Peyer's patch (tissue), 4 donors: ENCODE results near the gene CPXM2. TPM values are rescaled to one million over a fixed set of nuclear protein-coding genes. Genes with fewer than 3 reads are reported as not detected.

ENCODE experiments used
- DNase-seq, 3 donors: peaks; one replicate each; pipeline ENCODE4 v3.0.0-alpha.2; 2017 to 2019
- H3K27ac ChIP-seq, 4 donors: fragments of 200-600 bp; sonication (generic); one replicate each; pipeline ENCODE4 v1.5.1; 2016 to 2019
- H3K27me3 ChIP-seq, 2 donors: fragments of 200-600 bp; sonication (generic); one replicate each; pipeline ENCODE4 v1.5.1; 2019
- H3K36me3 ChIP-seq, 3 donors: fragments of 200-600 bp; sonication (generic); one replicate each; pipeline ENCODE4 v1.5.1; 2016 to 2019
- H3K4me1 ChIP-seq, 4 donors: fragments of 200-600 bp; sonication (generic); one replicate each; pipeline ENCODE4 v1.5.1; 2016 to 2019
- H3K4me3 ChIP-seq, 4 donors: fragments of 200-600 bp; sonication (generic); 1 replicate in 3 of 4; 2 replicates in 1 of 4; pipeline ENCODE4 v1.5.1; 2016 to 2019; ENCODE audit warnings: mild to moderate bottlenecking in 1 of 4
- H3K9me3 ChIP-seq, 4 donors: fragments of 200-600 bp; sonication (generic); one replicate each; pipeline ENCODE4 v1.5.1; 2016 to 2019; ENCODE audit warnings: mild to moderate bottlenecking in 1 of 4
- POLR2A ChIP-seq, 2 donors: fragments of 450-650 bp; IDR thresholded peaks; one replicate each; pipeline ENCODE4 v1.5.1; 2017; ENCODE audit warnings: antibody characterized with exemption in 2 of 2, mild to moderate bottlenecking in 2 of 2, moderate library complexity in 2 of 2
- total RNA-seq, 4 donors: library from RNA; depleted of rRNA; stranded (reverse); fragments of >200 nt; gene quantifications; one replicate each; pipeline ENCODE4 v1.1.0, GENCODE V29; 2016
- TF ChIP-seq, protein P1 (sequence below), 6 experiments: fragments of 450-650 bp in 4 of 6; fragments of 200-600 bp in 2 of 6; sonication (generic) in 1 of 6; IDR thresholded peaks; one replicate each; pipeline ENCODE4 v1.5.1; 2017 to 2019; ENCODE audit warnings: antibody characterized with exemption in 6 of 6, mild to moderate bottlenecking in 3 of 6, moderate library complexity in 1 of 6

The CPXM2 gene
- total RNA-seq, 4 donors from 2014 or later = 5.6 to 18.2 (median 7.7) TPM

DNA sequence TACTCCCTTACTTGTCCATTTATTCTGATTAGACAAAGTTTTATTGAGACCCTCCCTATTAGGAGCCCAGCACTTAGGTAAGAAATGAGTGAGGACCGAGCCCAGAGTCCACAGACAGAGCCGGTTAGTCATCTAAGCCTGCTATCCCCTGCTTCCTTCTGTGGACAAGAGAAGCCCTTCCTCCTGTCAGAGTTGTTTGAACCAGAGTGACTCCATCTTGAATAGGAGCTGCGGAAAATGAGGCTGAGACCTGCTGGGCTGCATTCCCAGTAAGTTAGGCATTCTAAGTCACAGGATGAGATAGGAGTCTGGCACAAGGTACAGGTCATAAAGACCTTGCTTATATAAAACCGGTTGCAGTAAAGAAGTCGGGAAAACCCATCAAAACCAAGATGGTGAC, 109.1 kb downstream of the CPXM2 start:
- no peaks in the 10 kb centered on the region for H3K27me3 ChIP-seq
- no peaks in the 10 kb centered on the region for H3K4me1 ChIP-seq
- no peak overlapping the region for H3K27ac ChIP-seq
- no peak overlapping the region for H3K4me3 ChIP-seq
- H3K36me3 ChIP-seq = no peaks in the 10 kb centered on the region
- no peak for TF ChIP-seq POLR2A (IDR thresholded peaks at IDR 0.05)
- TF ChIP-seq, protein P1, sequence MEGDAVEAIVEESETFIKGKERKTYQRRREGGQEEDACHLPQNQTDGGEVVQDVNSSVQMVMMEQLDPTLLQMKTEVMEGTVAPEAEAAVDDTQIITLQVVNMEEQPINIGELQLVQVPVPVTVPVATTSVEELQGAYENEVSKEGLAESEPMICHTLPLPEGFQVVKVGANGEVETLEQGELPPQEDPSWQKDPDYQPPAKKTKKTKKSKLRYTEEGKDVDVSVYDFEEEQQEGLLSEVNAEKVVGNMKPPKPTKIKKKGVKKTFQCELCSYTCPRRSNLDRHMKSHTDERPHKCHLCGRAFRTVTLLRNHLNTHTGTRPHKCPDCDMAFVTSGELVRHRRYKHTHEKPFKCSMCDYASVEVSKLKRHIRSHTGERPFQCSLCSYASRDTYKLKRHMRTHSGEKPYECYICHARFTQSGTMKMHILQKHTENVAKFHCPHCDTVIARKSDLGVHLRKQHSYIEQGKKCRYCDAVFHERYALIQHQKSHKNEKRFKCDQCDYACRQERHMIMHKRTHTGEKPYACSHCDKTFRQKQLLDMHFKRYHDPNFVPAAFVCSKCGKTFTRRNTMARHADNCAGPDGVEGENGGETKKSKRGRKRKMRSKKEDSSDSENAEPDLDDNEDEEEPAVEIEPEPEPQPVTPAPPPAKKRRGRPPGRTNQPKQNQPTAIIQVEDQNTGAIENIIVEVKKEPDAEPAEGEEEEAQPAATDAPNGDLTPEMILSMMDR (IDR thresholded peaks at IDR 0.05) = no peak
- no peaks in the 10 kb centered on the region for H3K9me3 ChIP-seq
- DNase-seq = no peak

DNA sequence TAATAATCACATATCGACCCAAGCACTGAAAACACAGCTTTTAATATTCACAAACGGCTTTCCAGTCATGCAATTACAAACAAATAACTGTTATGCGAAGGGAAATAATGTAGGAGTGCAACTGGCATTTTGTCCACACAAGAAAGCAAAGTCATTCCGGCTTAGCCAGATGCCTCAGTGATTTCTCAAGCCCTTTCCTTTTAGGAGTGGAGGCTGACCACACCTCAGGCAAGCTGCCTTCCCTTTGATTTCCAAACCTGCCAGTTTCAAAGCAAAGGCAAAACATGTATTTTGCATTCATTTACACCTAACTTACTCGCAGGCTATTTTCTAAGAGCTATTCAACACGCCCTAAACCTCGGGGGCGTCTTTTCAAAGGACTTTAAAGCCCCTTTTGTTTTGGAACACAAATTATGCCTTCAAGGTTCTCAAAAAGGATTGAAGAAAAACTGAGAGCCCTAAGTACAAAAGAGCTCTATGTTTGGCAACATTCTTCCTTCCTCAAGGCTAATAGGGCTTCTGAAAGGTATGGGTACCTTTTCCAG, 109.6 kb downstream of the CPXM2 start:
- Histone ChIP-seq H3K4me3 (no peak overlapping the region), H3K27me3 (no peaks in the 10 kb centered on the region), H3K9me3 (no peaks in the 10 kb centered on the region), H3K27ac (no peak overlapping the region), H3K4me1 (no peaks in the 10 kb centered on the region), H3K36me3 (no peaks in the 10 kb centered on the region)
- TF ChIP-seq, protein P1 (IDR thresholded peaks at IDR 0.05) = no peak
- TF ChIP-seq POLR2A (IDR thresholded peaks at IDR 0.05) = no peak
- no peak for DNase-seq

DNA sequence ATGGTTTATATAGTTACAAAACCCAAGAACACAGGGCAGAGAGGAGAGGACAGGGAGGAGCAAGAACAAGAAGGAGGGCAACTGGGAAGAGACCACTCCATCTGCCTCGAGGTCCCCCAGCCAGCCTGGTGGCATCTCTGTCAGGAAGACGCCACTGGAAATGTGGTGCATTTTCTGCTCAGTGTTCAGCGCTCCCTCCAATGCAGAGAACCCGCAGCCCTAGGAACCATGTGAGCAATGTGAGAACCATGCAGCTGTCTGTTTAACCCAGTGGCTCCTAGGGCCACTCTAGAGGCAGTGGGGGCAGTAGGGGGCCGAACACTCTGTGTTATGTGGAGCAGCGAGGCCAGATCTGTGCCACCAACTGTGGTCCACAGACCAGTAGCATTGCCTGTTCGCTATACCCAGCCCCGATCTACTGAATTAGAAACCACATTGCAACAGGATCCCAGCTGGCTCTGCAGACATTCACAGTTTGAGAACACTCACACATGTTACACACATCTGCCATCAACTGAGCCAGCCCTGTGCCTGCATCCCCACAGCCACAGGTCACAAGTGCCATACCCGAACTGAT, 110.2 kb downstream of the CPXM2 start:
- TF ChIP-seq, protein P1 (IDR thresholded peaks at IDR 0.05) = no peak
- TF ChIP-seq POLR2A (IDR thresholded peaks at IDR 0.05) = no peak
- Histone ChIP-seq H3K4me3 (no peak overlapping the region), H3K36me3 (no peaks in the 10 kb centered on the region), H3K9me3 (no peaks in the 10 kb centered on the region), H3K4me1 (no peaks in the 10 kb centered on the region), H3K27ac (no peak overlapping the region), H3K27me3 (no peaks in the 10 kb centered on the region)
- no peak for DNase-seq

DNA sequence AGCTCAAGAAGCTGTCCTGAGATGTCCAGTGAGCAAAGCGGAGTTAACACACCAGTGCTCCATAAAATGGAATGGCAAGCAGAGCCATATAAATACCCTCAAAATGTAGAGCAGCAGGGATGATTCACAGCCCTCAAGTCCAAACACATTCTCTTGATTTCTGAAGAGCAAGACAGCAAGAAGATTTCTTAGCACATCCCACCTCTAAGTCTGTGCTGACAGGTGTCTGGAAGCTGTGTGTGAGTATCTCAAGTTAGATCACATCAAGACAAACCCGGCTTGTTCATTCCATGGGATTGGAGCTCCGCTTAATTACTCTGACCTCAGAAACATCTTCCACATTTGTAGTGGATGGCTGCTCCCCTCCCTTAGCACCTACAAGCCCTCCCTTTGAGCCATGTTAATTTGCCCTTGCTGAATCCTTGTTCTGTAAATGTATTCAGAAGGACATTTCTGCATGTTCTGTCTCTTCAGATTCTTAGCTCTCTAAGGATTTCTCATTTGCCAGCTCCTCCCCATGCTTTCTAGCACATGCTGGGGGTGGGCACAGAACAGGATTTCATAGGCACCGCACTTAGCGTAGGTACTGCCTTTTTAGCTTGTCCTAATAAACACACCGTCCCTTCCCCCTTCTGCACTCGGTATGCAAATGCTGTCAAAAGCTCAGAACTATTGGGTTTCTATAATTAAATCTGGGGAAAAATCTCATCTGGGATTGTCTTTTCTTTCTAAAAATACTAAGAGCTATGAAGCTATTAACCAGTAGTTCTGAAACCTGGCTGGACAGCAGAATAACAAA, 112.7 kb downstream of the CPXM2 start:
- no peak overlapping the region for H3K27ac ChIP-seq
- H3K9me3 ChIP-seq = no peaks in the 10 kb centered on the region
- no peak overlapping the region for H3K4me3 ChIP-seq
- no peaks in the 10 kb centered on the region for H3K4me1 ChIP-seq
- no peak for TF ChIP-seq POLR2A (IDR thresholded peaks at IDR 0.05)
- TF ChIP-seq, protein P1 (IDR thresholded peaks at IDR 0.05) = no peak
- H3K36me3 ChIP-seq = no peaks in the 10 kb centered on the region
- H3K27me3 ChIP-seq = no peaks in the 10 kb centered on the region
- no peak for DNase-seq

DNA sequence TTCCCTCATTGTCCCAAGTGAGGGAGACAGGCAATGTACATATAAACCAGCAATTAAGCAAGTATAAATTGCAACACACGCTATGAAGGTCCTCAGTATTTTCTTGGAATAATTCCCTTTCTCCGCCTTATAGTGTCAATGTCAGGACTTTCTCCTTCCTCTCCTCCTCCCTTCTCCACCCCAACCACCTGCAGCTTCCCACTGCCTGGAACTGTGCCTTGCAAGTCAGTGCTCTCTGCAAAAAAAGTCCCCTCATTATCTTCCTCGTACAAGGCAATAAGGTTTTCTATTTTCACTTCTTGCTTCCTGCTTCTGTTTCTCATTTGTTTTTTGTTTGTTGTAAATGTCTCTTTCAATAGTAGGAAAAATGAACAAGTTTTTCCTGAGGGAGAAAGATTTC, 113.7 kb downstream of the CPXM2 start:
- Histone ChIP-seq H3K9me3 (no peaks in the 10 kb centered on the region), H3K27ac (no peak overlapping the region), H3K36me3 (no peaks in the 10 kb centered on the region), H3K4me3 (no peak overlapping the region), H3K4me1 (no peaks in the 10 kb centered on the region), H3K27me3 (no peaks in the 10 kb centered on the region)
- DNase-seq = no peak
- TF ChIP-seq, protein P1 (IDR thresholded peaks at IDR 0.05) = no peak
- TF ChIP-seq POLR2A (IDR thresholded peaks at IDR 0.05) = no peak
